ENCODE measurements around the gene RBM28.

RBM28 gene

DNA sequence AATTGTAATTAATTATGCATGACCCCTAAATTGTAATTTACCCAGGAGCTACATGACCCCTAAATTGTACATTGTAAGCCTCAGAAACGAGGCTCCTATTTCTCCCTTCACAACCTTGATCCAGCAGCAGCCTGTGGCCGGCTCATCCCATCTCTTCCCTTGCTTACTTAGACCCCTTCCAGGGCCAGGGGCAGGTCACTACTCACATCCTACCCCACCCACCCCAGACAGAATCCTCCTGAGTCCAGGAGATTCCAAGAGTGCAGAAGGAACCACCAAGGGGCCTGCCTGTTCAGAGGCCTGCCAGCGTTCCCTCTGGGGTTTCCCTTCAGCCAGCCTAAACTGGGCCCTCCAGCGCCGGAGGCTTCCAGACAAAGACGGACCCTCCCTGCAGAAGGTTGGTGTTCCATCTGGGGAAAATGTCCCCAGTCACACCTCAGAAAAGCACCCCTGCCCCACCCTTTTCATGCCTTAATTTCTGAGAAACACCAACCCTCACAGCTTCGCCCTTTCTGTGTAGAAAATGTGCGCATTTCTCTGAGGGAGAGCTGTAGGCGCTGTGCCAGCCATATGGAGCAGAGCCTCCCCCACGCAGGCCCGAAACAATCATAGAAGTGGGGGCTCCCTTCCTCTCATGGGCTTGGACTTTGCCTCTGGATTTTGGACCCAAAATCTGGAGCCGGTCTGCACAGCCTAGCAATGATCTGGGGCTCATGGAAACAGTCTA, 83.5 kb downstream of the RBM28 start:
- no peak for DNase-seq (ENCODE audit: low read depth)

DNA sequence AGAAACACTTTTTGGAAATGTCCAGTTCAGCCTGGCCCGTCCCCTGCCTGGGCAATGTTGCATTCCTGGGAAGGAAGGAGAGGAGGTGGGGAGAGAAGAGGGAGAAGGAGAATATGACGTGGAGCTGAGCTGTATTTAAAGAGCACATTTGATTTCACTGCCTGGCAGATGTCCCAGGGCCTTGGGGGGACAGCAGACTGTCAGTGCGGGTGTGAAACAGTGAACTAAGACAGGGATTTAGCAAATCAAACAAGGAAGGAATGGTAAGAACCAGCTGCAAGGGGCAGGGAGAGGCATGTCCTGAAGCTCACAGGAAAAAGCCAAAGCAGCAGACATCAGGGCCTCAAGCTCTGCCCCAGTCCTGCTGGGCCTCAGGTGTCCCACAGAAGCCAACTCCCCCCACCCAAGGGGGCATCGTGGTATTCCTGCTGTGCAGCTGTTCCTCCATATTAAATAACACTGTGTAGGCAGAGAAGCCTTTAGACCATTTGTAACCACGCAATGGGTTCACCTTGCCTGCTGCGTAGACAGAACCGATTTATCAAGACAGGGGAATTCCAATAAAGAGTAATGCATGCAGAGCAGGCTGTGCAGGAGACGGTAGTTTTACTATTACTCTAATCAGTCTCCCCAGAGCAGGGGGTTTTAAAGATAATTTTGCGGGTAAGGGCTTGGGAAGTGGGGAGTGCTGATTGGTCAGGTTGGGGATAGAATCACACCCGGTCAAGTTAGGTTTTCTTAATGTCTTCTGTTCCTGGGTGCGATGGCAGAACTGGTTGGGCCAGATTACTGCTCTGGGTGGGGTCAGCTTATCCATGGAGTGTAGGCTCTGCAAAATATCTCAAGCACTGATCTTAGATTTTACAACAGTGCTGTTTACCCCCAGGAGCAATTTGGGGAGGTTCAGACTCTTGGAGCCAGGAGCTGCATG, 84.3 kb downstream of the RBM28 start:
- DNase-seq (ENCODE audit: low read depth): no peak

DNA sequence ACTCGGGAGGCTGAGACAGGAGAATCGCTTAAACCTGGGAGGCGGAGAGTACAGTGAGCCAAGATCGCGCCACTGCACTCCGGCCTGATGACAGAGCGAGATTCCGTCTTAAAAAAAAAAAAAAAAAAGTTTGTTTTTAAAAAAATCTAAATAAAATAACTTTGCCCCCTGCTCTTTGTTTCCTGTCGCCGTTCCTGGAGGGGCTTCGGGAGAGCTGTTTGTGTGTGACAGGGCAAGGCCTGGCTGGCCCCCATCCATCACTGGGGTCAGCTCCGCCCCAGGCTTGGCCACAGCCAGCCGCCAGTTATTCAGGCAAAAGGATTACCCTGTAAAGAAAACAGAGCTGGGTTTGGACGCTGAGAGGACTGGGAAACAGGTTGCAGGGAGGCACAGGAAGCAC, 86.2 kb downstream of the RBM28 start:
- DNase-seq (ENCODE audit: low read depth): no peak

DNA sequence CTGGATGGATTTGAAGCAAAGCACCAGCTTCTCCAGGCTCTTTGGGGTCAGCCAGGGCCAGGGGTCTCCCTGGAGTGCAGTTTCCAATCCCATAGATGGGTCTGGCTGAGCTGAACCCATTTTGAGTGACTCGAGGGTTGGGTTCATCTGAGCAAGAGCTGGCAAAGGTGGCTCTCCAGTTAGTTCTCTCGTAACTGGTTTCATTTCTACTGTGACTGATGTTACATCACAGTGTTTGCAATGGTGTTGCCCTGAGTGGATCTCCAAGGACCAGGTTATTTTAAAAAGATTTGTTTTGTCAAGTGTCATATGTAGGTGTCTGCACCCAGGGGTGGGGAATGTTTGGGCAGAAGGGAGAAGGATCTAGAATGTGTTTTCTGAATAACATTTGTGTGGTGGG, 88.4 kb downstream of the RBM28 start:
- no peak for DNase-seq (ENCODE audit: low read depth)

DNA sequence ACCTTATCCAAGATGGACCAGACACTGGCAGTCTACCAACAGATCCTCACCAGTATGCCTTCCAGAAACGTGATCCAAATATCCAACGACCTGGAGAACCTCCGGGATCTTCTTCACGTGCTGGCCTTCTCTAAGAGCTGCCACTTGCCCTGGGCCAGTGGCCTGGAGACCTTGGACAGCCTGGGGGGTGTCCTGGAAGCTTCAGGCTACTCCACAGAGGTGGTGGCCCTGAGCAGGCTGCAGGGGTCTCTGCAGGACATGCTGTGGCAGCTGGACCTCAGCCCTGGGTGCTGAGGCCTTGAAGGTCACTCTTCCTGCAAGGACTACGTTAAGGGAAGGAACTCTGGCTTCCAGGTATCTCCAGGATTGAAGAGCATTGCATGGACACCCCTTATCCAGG, 89.2 kb downstream of the RBM28 start:
- DNase-seq (ENCODE audit: low read depth): no peak

DNA sequence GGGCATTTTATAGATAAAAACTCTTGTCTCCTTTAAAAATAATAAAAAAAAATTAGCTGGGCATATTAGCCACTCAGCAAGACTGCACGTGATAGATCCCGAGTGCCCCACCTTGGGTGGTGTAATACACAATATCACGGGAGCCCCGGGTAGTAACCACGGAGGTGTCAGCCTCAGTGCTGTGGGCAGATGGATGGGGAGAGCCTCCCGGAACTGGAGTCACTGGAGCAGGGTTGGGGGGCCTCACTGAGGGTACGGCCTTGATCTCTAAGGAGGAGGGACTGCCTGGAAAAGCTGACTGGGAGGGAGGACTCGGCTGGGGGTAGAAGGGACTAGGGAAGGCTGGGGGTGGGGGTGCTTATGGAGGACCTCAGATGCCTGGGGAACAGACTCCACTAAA, 90.0 kb downstream of the RBM28 start:
- no peak for DNase-seq (ENCODE audit: low read depth)

DNA sequence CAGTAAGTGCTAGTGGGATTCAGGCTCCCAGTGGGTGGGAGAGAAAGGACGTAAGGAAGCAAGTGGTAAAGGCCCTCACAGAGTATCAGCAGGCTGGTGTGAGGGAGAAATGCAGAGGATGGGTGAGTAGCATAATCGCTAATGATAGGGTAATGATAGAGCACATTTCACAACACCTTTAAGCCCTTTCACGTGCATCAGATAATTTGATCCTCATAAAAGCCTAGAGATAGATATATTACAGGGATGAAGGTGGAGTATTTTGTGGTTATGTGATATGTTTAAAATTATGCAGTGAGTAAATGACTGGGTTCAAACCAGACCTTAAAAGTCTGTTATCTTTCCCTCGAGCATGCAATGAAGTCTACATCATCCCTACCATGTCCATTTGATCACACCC, 92.4 kb downstream of the RBM28 start:
- no peak for DNase-seq (ENCODE audit: low read depth)

Data from HS-5 (cell line).